WTC11 (cell line): ENCODE data around the gene RHCG. TPM values are rescaled to one million over a fixed set of nuclear protein-coding genes. Genes with fewer than 3 reads are reported as not detected.

ENCODE experiments used
- ATAC-seq: fragments of 200-7000 bp; cut with Tn5 transposase; 2 replicates; pipeline ENCODE4 v1.10.0; 2021; ENCODE audit warnings: mild to moderate bottlenecking, moderate library complexity
- CTCF ChIA-PET: fragments of 300-600 bp; sonication (Branson Sonifier 250); formaldehyde crosslinking; loops from one replicate; lab custom pipeline; 2021; ENCODE audit warnings: antibody characterized with exemption; lab: Charles Lee
- POLR2A ChIA-PET: fragments of 350-600 bp; sonication (Branson Sonifier 250); formaldehyde crosslinking; loops from one replicate; lab custom pipeline; 2021; ENCODE audit warnings: antibody characterized with exemption; lab: Charles Lee
- DNase-seq: peaks from one replicate; pipeline ENCODE4 v3.0.0; 2021; ENCODE audit warnings: low spot score
- H3K27ac Mint-ChIP-seq: 2 replicates; pipeline ENCODE4 v1.8.0; 2021; ENCODE audit warnings: mixed read lengths
- H3K27me3 Mint-ChIP-seq: 2 replicates; pipeline ENCODE4 v1.8.0; 2021; ENCODE audit warnings: low read depth, mild to moderate bottlenecking, moderate library complexity, mixed read lengths
- H3K36me3 Mint-ChIP-seq: 2 replicates; pipeline ENCODE4 v1.8.0; 2021; ENCODE audit warnings: mixed read lengths
- H3K4me1 Mint-ChIP-seq: 2 replicates; pipeline ENCODE4 v1.8.0; 2022; ENCODE audit warnings: mixed read lengths
- H3K4me3 Mint-ChIP-seq: 2 replicates; pipeline ENCODE4 v1.8.0; 2021; ENCODE audit warnings: mild to moderate bottlenecking, moderate library complexity, mixed read lengths
- H3K9me3 Mint-ChIP-seq: 2 replicates; pipeline ENCODE4 v1.8.0; 2021; ENCODE audit warnings: mixed read lengths
- AFF4 ChIP-seq: sonication (generic); formaldehyde crosslinking; IDR thresholded peaks from 2 replicates; pipeline ENCODE4 v1.8.1; 2023; ENCODE audit warnings: mild to moderate bottlenecking, missing genetic modification reagents, borderline replicate concordance
- AR ChIP-seq: fragments of 250-450 bp; sonication (Bioruptor Pico); IDR thresholded peaks from 2 replicates; pipeline ENCODE4 v1.9.0; 2021; ENCODE audit warnings: mild to moderate bottlenecking
- ATF2 ChIP-seq: sonication (generic); formaldehyde crosslinking; IDR thresholded peaks from 2 replicates; pipeline ENCODE4 v1.8.1; 2022; ENCODE audit warnings: low read depth, missing genetic modification reagents, borderline replicate concordance
- ATF3 ChIP-seq: sonication (generic); formaldehyde crosslinking; conservative IDR thresholded peaks from 2 replicates; pipeline ENCODE4 v1.8.1; 2022; ENCODE audit warnings: mild to moderate bottlenecking, missing genetic modification reagents
- CTCF ChIP-seq: fragments of 200-600 bp; IDR thresholded peaks from 2 replicates; pipeline ENCODE4 v1.8.0; 2022; ENCODE audit warnings: antibody characterized with exemption
- ERG ChIP-seq: fragments of 250-450 bp; sonication (Bioruptor Pico); IDR thresholded peaks from 2 replicates; pipeline ENCODE4 v1.8.0; 2021; ENCODE audit warnings: mild to moderate bottlenecking
- ESRRA ChIP-seq: sonication (generic); formaldehyde crosslinking; IDR thresholded peaks from 2 replicates; pipeline ENCODE4 v1.8.1; 2022; ENCODE audit warnings: mild to moderate bottlenecking, missing genetic modification reagents, borderline replicate concordance
- GABPB1 ChIP-seq: sonication (generic); formaldehyde crosslinking; IDR thresholded peaks from 2 replicates; pipeline ENCODE4 v1.8.1; 2023; ENCODE audit warnings: mild to moderate bottlenecking, missing genetic modification reagents
- NR1H2 ChIP-seq: sonication (generic); formaldehyde crosslinking; IDR thresholded peaks from 2 replicates; pipeline ENCODE4 v1.9.0; 2021; ENCODE audit warnings: mild to moderate bottlenecking, moderate library complexity, missing genetic modification reagents
- NR2C2 ChIP-seq: sonication (generic); formaldehyde crosslinking; IDR thresholded peaks from 2 replicates; pipeline ENCODE4 v1.8.0; 2022; ENCODE audit warnings: mild to moderate bottlenecking, missing genetic modification reagents
- SMAD4 ChIP-seq: sonication (generic); formaldehyde crosslinking; IDR thresholded peaks from 2 replicates; pipeline ENCODE4 v1.8.0; 2022; ENCODE audit warnings: mild to moderate bottlenecking, missing genetic modification reagents
- TEAD1 ChIP-seq: sonication (generic); formaldehyde crosslinking; IDR thresholded peaks from 2 replicates; pipeline ENCODE4 v1.8.0; 2022; ENCODE audit warnings: mild to moderate bottlenecking, missing genetic modification reagents
- ZBTB43 ChIP-seq: sonication (generic); formaldehyde crosslinking; IDR thresholded peaks from 2 replicates; pipeline ENCODE4 v1.8.1; 2023; ENCODE audit warnings: mild to moderate bottlenecking, missing genetic modification reagents
- ZMAT4 ChIP-seq: fragments of 250-450 bp; sonication (Bioruptor Pico); IDR thresholded peaks from 2 replicates; pipeline ENCODE4 v1.9.0; 2021; ENCODE audit warnings: mild to moderate bottlenecking
- ZNF263 ChIP-seq: sonication (generic); formaldehyde crosslinking; IDR thresholded peaks from 2 replicates; pipeline ENCODE4 v1.8.1; 2022; ENCODE audit warnings: low read depth, mild to moderate bottlenecking, moderate library complexity, missing genetic modification reagents
- ZNF512 ChIP-seq: sonication (generic); formaldehyde crosslinking; IDR thresholded peaks from 2 replicates; pipeline ENCODE4 v1.8.1; 2022; ENCODE audit warnings: missing genetic modification reagents, borderline replicate concordance
- total RNA-seq: library from RNA; stranded (reverse); gene quantifications from 3 replicates; pipeline ENCODE4 v1.2.3, GENCODE V29; 2021

RHCG gene
- total RNA-seq, 1 experiment from 2014 or later, result 0.31 TPM

- CTCF ChIA-PET, result interaction anchor here (1.5 kb wide), 1 partner anchor 28 kb away, joined by 6 read pairs; the partner anchor contains the start of gene RHCG
- H3K4me1 Mint-ChIP-seq, result no peaks in the 10 kb centered on the region
- no peak overlapping the region for H3K4me3 Mint-ChIP-seq
- TF ChIP-seq ZMAT4, result no peak
- no peak for TF ChIP-seq ZNF263 (CRISPR knock-in tag)
- no peak for TF ChIP-seq AR (CRISPR knock-in tag)
- TF ChIP-seq SMAD4, result no peak
- no peak for TF ChIP-seq NR1H2 (CRISPR knock-in tag)
- TF ChIP-seq NR2C2 (CRISPR knock-in tag), result no peak
- no peak for TF ChIP-seq ZBTB43 (CRISPR knock-in tag)
- TF ChIP-seq ATF2 (CRISPR knock-in tag), result no peak
- no peak for TF ChIP-seq TEAD1 (CRISPR knock-in tag)
- no peak for TF ChIP-seq CTCF
- H3K27ac Mint-ChIP-seq, result no peak overlapping the region
- H3K9me3 Mint-ChIP-seq, result peaks cover 8% of the 10 kb centered on the region
- no peak for DNase-seq
- POLR2A ChIA-PET, result no interaction called here
- no peaks in the 10 kb centered on the region for H3K36me3 Mint-ChIP-seq
- H3K27me3 Mint-ChIP-seq, result 0 out of 2 replicates have a peak, but pooled peaks cover 4% of the 10 kb centered on the region
- ATAC-seq, result no peak
Observed at GRCh38 chr15:89524184-89524583, 27.8 kb upstream of the RHCG start.

- H3K27ac Mint-ChIP-seq, result no peak overlapping the region
- ATAC-seq (no peak), DNase-seq (no peak)
- H3K36me3 Mint-ChIP-seq, result no peaks in the 10 kb centered on the region
- no peaks in the 10 kb centered on the region for H3K4me1 Mint-ChIP-seq
- H3K4me3 Mint-ChIP-seq, result no peak overlapping the region
- ChIA-PET POLR2A (no interaction called here), CTCF (interaction anchor here (0.9 to 2.2 kb wide), 3 partner anchors 27 to 165 kb away, joined by 3 to 7 read pairs (median 4); partner anchors contain the start of gene RHCG)
- 0 out of 2 replicates have a peak, but pooled peaks cover 4% of the 10 kb centered on the region for H3K27me3 Mint-ChIP-seq
- peaks cover 8% of the 10 kb centered on the region for H3K9me3 Mint-ChIP-seq
- TF ChIP-seq ATF3 (CRISPR knock-in tag) (no peak), ZNF512 (CRISPR knock-in tag) (no peak), ERG (CRISPR knock-in tag) (no peak), ESRRA (no peak), AFF4 (no peak), NR2C2 (CRISPR knock-in tag) (no peak), GABPB1 (CRISPR knock-in tag) (no peak)
Observed at GRCh38 chr15:89523101-89523500, 26.7 kb upstream of the RHCG start.
